Prostate gland (tissue), 2 donors: ENCODE data around the gene NKAPL. TPM values are rescaled to one million over a fixed set of nuclear protein-coding genes. Genes with fewer than 3 reads are reported as not detected.
A peak's percentile ranks its signal among the peaks of the same experiment; 100 is the strongest.

ENCODE experiments used
- DNase-seq: peaks from one replicate; pipeline ENCODE4 v3.0.0-alpha.2; 2019; ENCODE audit warnings: low spot score
- H3K27ac ChIP-seq, 2 donors: fragments of 200-600 bp; sonication (generic); 2 replicates each; pipeline ENCODE4 v1.5.1; 2017 to 2019
- H3K27me3 ChIP-seq: fragments of 200-600 bp; sonication (generic); replicated peaks from 2 replicates; pipeline ENCODE4 v1.5.1; 2019; ENCODE audit not compliant: insufficient read depth
- H3K36me3 ChIP-seq, 2 donors: fragments of 200-600 bp; sonication (generic); 1 replicate in 1 of 2; 2 replicates in 1 of 2; pipeline versions ENCODE4 v1.5.1 to v1.8.1; 2017 to 2019
- H3K4me1 ChIP-seq: fragments of 200-600 bp; sonication (generic); replicated peaks from 2 replicates; pipeline ENCODE4 v1.5.1; 2019
- H3K4me3 ChIP-seq, 2 donors: fragments of 200-600 bp; sonication (generic); 2 replicates each; pipeline ENCODE4 v1.5.1; 2017 to 2019
- H3K9me3 ChIP-seq: fragments of 200-600 bp; sonication (generic); 2 replicates; pipeline ENCODE4 v1.5.1; 2017
- POLR2A ChIP-seq: fragments of 450-650 bp; IDR thresholded peaks from one replicate; pipeline ENCODE4 v1.6.1; 2016; ENCODE audit warnings: antibody characterized with exemption, mild to moderate bottlenecking
- POLR2AphosphoS5 ChIP-seq: sonication (generic); formaldehyde crosslinking; IDR thresholded peaks from one replicate; pipeline ENCODE4 v1.6.1; 2017; ENCODE audit warnings: antibody characterized with exemption
- WGBS: methylation state at CpG from one replicate; pipeline ENCODE4 v1.1.5; 2018; 5-methylcytosine and 5-hydroxymethylcytosine counted together
- intact Hi-C: fragments of 100-400 bp; cut with DNase I; formaldehyde crosslinking; loops from one replicate; pipeline ENCODE4 v1.14.2; 2022
- total RNA-seq, 2 donors: library from RNA; depleted of rRNA; stranded (reverse); fragments of >200 nt; gene quantifications; one replicate each; pipeline ENCODE4 v1.1.0, GENCODE V29; 2016
- TF ChIP-seq, protein P1 (sequence below), 4 experiments: fragments of 200-600 bp in 2 of 4; fragments of 450-650 bp in 2 of 4; sonication (generic) in 2 of 4; IDR thresholded peaks; 1 replicate in 3 of 4; 2 replicates in 1 of 4; pipeline ENCODE4 v1.5.1; 2016 to 2019; ENCODE audit warnings: antibody characterized with exemption in 4 of 4, mild to moderate bottlenecking in 2 of 4, moderate library complexity in 2 of 4

NKAPL gene
- total RNA-seq, 2 donors from 2014 or later, result 0.14 to 3.9 TPM

- intact Hi-C loops, result loop anchor here (10.0 kb wide), 1 partner anchor 119 kb away; no protein-coding TSS in a partner anchor
- 100% methylated on average over 1 of the region's 1 CpG for WGBS
- Histone ChIP-seq H3K27me3 (no peaks in the 10 kb centered on the region), H3K36me3 (no peaks in the 10 kb centered on the region), H3K9me3 (no peaks in the 10 kb centered on the region), H3K4me1 (no peaks in the 10 kb centered on the region), H3K27ac (no peak overlapping the region), H3K4me3 (no peak overlapping the region)
- TF ChIP-seq, protein P1, sequence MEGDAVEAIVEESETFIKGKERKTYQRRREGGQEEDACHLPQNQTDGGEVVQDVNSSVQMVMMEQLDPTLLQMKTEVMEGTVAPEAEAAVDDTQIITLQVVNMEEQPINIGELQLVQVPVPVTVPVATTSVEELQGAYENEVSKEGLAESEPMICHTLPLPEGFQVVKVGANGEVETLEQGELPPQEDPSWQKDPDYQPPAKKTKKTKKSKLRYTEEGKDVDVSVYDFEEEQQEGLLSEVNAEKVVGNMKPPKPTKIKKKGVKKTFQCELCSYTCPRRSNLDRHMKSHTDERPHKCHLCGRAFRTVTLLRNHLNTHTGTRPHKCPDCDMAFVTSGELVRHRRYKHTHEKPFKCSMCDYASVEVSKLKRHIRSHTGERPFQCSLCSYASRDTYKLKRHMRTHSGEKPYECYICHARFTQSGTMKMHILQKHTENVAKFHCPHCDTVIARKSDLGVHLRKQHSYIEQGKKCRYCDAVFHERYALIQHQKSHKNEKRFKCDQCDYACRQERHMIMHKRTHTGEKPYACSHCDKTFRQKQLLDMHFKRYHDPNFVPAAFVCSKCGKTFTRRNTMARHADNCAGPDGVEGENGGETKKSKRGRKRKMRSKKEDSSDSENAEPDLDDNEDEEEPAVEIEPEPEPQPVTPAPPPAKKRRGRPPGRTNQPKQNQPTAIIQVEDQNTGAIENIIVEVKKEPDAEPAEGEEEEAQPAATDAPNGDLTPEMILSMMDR (IDR thresholded peaks at IDR 0.05), result no peak
- TF ChIP-seq POLR2A (no peak), POLR2AphosphoS5 (no peak)
- no peak for DNase-seq
Observed at GRCh38 chr6:28254121-28254519, 5.0 kb upstream of the NKAPL start.

DNA sequence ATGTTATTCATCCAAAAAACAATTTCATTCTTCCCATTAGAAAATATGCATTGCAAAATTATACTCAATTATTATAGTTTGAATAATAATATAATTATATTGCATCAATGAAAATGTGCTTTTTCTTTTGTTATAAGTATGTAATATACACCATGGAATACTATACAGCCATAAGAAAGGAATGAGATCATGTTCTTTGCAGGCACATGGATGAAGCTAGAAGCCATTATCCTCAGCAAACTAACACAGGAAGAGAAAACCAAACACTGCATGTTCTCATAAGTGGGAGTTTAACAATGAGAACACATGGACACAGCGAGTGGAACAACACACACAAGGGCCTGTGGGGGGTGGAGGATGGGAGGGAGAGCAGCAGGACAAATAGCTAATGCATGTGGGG is 2.1 kb upstream of the NKAPL start:
- TF ChIP-seq POLR2A (no peak), POLR2AphosphoS5 (no peak)
- TF ChIP-seq, protein P1 (IDR thresholded peaks at IDR 0.05), result no peak
- Histone ChIP-seq H3K27ac (no peak overlapping the region), H3K4me1 (no peaks in the 10 kb centered on the region), H3K9me3 (no peaks in the 10 kb centered on the region), H3K27me3 (no peaks in the 10 kb centered on the region), H3K36me3 (no peaks in the 10 kb centered on the region), H3K4me3 (no peak overlapping the region)
- intact Hi-C loops, result loop anchor here (10.0 kb wide), 1 partner anchor 122 kb away; no protein-coding TSS in a partner anchor
- DNase-seq, result no peak
- WGBS, result no CpG with 5 or more reads among the region's 1 CpG

GRCh38 chr6:28263922-28264321 is 4.8 kb downstream of the NKAPL start:
- no peaks in the 10 kb centered on the region for H3K27me3 ChIP-seq
- no peaks in the 10 kb centered on the region for H3K9me3 ChIP-seq
- H3K27ac ChIP-seq, result no peak overlapping the region
- H3K36me3 ChIP-seq, result no peaks in the 10 kb centered on the region
- 20% methylated on average over 2 of the region's 2 CpGs for WGBS
- TF ChIP-seq, protein P1 (IDR thresholded peaks at IDR 0.05), result no peak
- no peak for TF ChIP-seq POLR2AphosphoS5
- TF ChIP-seq POLR2A, result no peak
- H3K4me3 ChIP-seq, result no peak overlapping the region
- no peak for DNase-seq
- no peaks in the 10 kb centered on the region for H3K4me1 ChIP-seq
- intact Hi-C loops, result no loop called here

- intact Hi-C loops, result loop anchor here (5.0 kb wide), 1 partner anchor 72 kb away; the partner anchor contains the start of gene ZSCAN31
- WGBS, result 56% methylated on average over 4 of the region's 4 CpGs
- no peak overlapping the region for H3K27ac ChIP-seq
- H3K9me3 ChIP-seq, result no peaks in the 10 kb centered on the region
- H3K36me3 ChIP-seq, result no peaks in the 10 kb centered on the region
- TF ChIP-seq, protein P1 (IDR thresholded peaks at IDR 0.05), result no peak
- TF ChIP-seq POLR2AphosphoS5, result no peak
- TF ChIP-seq POLR2A, result no peak
- H3K27me3 ChIP-seq, result no peaks in the 10 kb centered on the region
- DNase-seq, result no peak
- no peak overlapping the region for H3K4me3 ChIP-seq
- no peaks in the 10 kb centered on the region for H3K4me1 ChIP-seq
Observed at GRCh38 chr6:28264834-28265401, 5.8 kb downstream of the NKAPL start.

DNA sequence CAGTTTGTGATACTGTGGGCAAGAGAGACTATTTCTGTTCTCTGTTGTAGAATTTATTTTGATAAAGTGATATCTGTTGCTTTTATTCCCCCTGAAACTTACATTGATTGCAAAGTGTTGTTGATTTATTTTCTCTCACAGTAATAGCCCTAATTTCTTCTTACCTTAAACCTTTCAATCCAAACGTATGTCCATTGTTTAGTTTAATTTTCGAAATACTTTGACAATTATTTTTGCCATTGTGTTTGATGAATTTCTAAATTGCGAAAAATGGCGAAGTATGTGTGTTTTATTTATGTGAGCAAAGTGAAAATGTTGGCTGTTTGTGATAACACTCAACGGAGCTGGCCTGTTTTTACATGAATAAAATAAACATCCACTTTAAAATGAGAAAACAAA is 7.5 kb downstream of the NKAPL start:
- H3K4me3 ChIP-seq, result peak overlapping the region; percentile 53 to 54
- DNase-seq, result no peak

More for the DNA sequence above, 7.5 kb downstream of the NKAPL start:
- WGBS, result 6% methylated on average over 5 of the region's 5 CpGs
- intact Hi-C loops, result loop anchor here (5.0 kb wide), 1 partner anchor 71 kb away; the partner anchor contains the start of gene ZSCAN31
- TF ChIP-seq POLR2AphosphoS5 (no peak), POLR2A (no peak)
- Histone ChIP-seq H3K4me1 (no peaks in the 10 kb centered on the region), H3K27ac (peak overlapping the region; percentile 73 to 80), H3K9me3 (no peaks in the 10 kb centered on the region), H3K27me3 (no peaks in the 10 kb centered on the region), H3K36me3 (no peaks in the 10 kb centered on the region)
